Ascending aorta (tissue), 2 donors: Measurements from ENCODE around the gene SNAP47. TPM values are rescaled to one million over a fixed set of nuclear protein-coding genes. Genes with fewer than 3 reads are reported as not detected.
A peak's percentile ranks its signal among the peaks of the same experiment; 100 is the strongest.

Experiments
- DNase-seq, 2 donors: peaks; one replicate each; pipeline ENCODE4 v3.0.0-alpha.2; 2019; ENCODE audit warnings: low spot score in 2 of 2
- H3K27ac ChIP-seq, 2 donors: fragments of 200-600 bp; sonication (generic); one replicate each; pipeline ENCODE4 v1.5.1; 2016 to 2017; ENCODE audit warnings: mild to moderate bottlenecking in 1 of 2
- H3K27me3 ChIP-seq: fragments of 200-600 bp; sonication (generic); one replicate; pipeline ENCODE4 v1.5.1; 2017
- H3K36me3 ChIP-seq, 2 donors: fragments of 200-600 bp; sonication (generic); one replicate each; pipeline ENCODE4 v1.5.1; 2016
- H3K4me1 ChIP-seq, 2 donors: fragments of 200-600 bp; sonication (generic); one replicate each; pipeline ENCODE4 v1.5.1; 2016 to 2017; ENCODE audit warnings: mild to moderate bottlenecking in 1 of 2
- H3K4me3 ChIP-seq, 2 donors: fragments of 200-600 bp; sonication (generic); one replicate each; pipeline ENCODE4 v1.5.1; 2016 to 2017; ENCODE audit warnings: mild to moderate bottlenecking in 1 of 2
- H3K9me3 ChIP-seq, 2 donors: fragments of 200-600 bp; sonication (generic); one replicate each; pipeline ENCODE4 v1.5.1; 2016
- CTCF ChIP-seq, 3 experiments: fragments of 200-600 bp in 2 of 3; fragments of 450-650 bp in 1 of 3; sonication (generic) in 2 of 3; IDR thresholded peaks; one replicate each; pipeline ENCODE4 v1.5.1; 2016 to 2019; ENCODE audit warnings: antibody characterized with exemption in 3 of 3, mild to moderate bottlenecking in 1 of 3, moderate library complexity in 1 of 3
- intact Hi-C: fragments of 100-400 bp; cut with DNase I; formaldehyde crosslinking; loops from one replicate; pipeline ENCODE4 v1.15.1; 2023
- total RNA-seq: library from RNA; depleted of rRNA; stranded (reverse); fragments of >200 nt; gene quantifications from one replicate; pipeline ENCODE4 v1.1.0, GENCODE V29; 2016

The SNAP47 gene
- total RNA-seq, 1 donor from 2014 or later: 54.0 TPM

- peaks cover 0 to 3% of the 10 kb centered on the region in 2 donors for H3K4me1 ChIP-seq
- DNase-seq: no peak
- intact Hi-C loops: loop anchor here (5.0 kb wide), 1 partner anchor 1320 kb away; the partner anchor contains the start of gene PARP1
- H3K27me3 ChIP-seq: no peaks in the 10 kb centered on the region
- H3K36me3 ChIP-seq: peaks cover 0 to 10% of the 10 kb centered on the region in 2 donors
- no peak overlapping the region for H3K27ac ChIP-seq
- peaks cover 0 to 4% of the 10 kb centered on the region in 2 donors for H3K9me3 ChIP-seq
- H3K4me3 ChIP-seq: no peak overlapping the region
- TF ChIP-seq CTCF (IDR thresholded peaks at IDR 0.05): no peak
Observed at GRCh38 chr1:227726924-227727599, 8.2 kb upstream of the SNAP47 start.

- H3K27ac ChIP-seq: peak overlapping the region; percentile 67 to 73
- TF ChIP-seq CTCF (IDR thresholded peaks at IDR 0.05): no peak
- H3K36me3 ChIP-seq: peaks cover 7 to 22% of the 10 kb centered on the region in 2 donors
- H3K9me3 ChIP-seq: no peaks in the 10 kb centered on the region
- H3K27me3 ChIP-seq: no peaks in the 10 kb centered on the region
- H3K4me3 ChIP-seq: peak overlapping the region; percentile 51 to 71
- peaks cover 0 to 3% of the 10 kb centered on the region in 2 donors for H3K4me1 ChIP-seq
- peak in 1 of 2 donors; percentile 83 for DNase-seq
- intact Hi-C loops: loop anchor here (1.0 to 5.0 kb wide), 3 partner anchors 60 to 1321 kb away; partner anchors contain the start of genes PARP1 and ZNF678
Observed at GRCh38 chr1:227728059-227728891, 7.0 kb upstream of the SNAP47 start.

- TF ChIP-seq CTCF (IDR thresholded peaks at IDR 0.05): no peak
- Histone ChIP-seq H3K9me3 (no peaks in the 10 kb centered on the region), H3K4me1 (peaks cover 0 to 3% of the 10 kb centered on the region in 2 donors), H3K36me3 (peaks cover 7 to 23% of the 10 kb centered on the region in 2 donors), H3K27ac (peak overlapping the region; percentile 67 to 73), H3K4me3 (peak overlapping the region; percentile 51 to 71), H3K27me3 (no peaks in the 10 kb centered on the region)
- DNase-seq: no peak
- intact Hi-C loops: loop anchor here (1.0 to 5.0 kb wide), 3 partner anchors 59 to 1322 kb away; partner anchors contain the start of genes PARP1 and ZNF678
Observed at GRCh38 chr1:227728892-227729143, 6.4 kb upstream of the SNAP47 start.

- DNase-seq: no peak
- intact Hi-C loops: loop anchor here (2.0 to 5.0 kb wide), 2 partner anchors 167 to 1322 kb away; partner anchors contain the start of genes PARP1 and ZNF678
- peak overlapping the region; percentile 51 to 71 for H3K4me3 ChIP-seq
Observed at GRCh38 chr1:227729144-227729880, 5.9 kb upstream of the SNAP47 start.

More at GRCh38 chr1:227729144-227729880, 5.9 kb upstream of the SNAP47 start:
- Histone ChIP-seq H3K36me3 (peaks cover 7 to 23% of the 10 kb centered on the region in 2 donors), H3K27ac (peak overlapping the region; percentile 67 to 73), H3K27me3 (no peaks in the 10 kb centered on the region), H3K4me1 (peaks cover 0 to 4% of the 10 kb centered on the region in 2 donors), H3K9me3 (no peaks in the 10 kb centered on the region)
- no peak for TF ChIP-seq CTCF (IDR thresholded peaks at IDR 0.05)
